ENCODE results near the gene OGDH.

GRCh38 chr7:44607141-44608068 lies 978 bp downstream of the OGDH start:
- no peak for TF ChIP-seq POLR2A (IDR thresholded peaks at IDR 0.05)
- TF ChIP-seq, protein P1, sequence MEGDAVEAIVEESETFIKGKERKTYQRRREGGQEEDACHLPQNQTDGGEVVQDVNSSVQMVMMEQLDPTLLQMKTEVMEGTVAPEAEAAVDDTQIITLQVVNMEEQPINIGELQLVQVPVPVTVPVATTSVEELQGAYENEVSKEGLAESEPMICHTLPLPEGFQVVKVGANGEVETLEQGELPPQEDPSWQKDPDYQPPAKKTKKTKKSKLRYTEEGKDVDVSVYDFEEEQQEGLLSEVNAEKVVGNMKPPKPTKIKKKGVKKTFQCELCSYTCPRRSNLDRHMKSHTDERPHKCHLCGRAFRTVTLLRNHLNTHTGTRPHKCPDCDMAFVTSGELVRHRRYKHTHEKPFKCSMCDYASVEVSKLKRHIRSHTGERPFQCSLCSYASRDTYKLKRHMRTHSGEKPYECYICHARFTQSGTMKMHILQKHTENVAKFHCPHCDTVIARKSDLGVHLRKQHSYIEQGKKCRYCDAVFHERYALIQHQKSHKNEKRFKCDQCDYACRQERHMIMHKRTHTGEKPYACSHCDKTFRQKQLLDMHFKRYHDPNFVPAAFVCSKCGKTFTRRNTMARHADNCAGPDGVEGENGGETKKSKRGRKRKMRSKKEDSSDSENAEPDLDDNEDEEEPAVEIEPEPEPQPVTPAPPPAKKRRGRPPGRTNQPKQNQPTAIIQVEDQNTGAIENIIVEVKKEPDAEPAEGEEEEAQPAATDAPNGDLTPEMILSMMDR (IDR thresholded peaks at IDR 0.05): no peak

All from Peyer's patch (tissue), 4 donors.